Measurements from ENCODE around the gene DEPDC4.

DEPDC4 gene

GRCh38 chr12:100211698-100212097 lies 55.2 kb downstream of the DEPDC4 start:
- no peak for DNase-seq

GRCh38 chr12:100208834-100209233 lies 58.0 kb downstream of the DEPDC4 start:
- DNase-seq, result no peak

DNA sequence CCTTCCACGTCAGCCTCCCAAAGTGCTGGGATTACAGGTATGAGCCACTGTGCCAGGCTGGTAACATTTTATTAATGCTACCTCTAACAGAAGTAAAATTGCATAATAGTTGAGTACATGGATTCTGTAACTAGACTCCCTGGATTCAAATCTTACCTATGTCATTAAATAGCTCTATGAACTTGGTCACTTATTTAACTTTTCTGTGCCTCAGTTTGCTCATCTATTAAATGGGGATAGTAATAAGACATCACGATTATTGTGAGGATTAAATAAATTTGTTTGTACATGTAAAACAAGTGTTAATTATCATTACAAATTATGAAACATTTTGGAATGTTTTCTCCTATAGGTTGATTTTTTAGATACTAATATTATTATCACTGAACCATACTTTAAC lies 59.6 kb downstream of the DEPDC4 start:
- DNase-seq, result no peak

DNA sequence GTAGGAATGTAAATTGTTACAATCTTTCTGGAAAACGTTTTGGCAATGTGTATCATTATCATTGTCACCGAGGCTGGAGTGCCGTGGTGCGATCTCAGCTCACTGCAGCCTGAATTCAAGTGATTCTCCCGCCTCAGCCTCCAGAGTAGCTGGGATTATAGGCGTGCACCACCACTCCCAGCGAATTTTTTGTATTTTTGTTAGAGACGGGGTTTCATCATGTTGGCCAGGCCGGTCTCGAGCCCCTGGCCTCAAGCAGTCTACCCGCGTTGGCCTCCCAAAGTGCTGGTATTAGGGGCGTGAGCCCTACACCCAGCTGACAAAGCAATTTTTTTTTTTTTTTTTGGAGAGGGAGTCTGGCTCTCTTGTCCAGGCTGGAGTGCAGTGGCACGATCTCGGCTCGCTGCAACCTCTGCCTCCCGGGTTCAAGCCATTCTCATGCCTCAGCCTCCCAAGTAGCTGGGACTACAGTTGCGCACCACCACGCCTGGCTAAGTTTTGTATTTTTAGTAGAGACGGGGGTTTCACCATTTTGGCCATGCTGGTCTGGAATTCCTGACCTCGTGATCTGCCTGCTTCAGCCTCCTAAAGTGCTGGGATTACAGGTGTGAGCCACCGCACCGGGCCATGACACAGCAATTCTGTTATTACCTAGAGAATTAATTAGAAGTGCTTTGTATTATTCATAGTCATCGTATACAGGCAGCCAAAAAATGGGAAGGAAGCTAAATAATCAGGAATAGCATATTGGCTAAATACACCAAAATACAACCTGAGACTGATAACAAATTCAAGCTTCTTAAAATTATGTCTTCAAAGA lies 65.1 kb downstream of the DEPDC4 start:
- no peak for DNase-seq

- DNase-seq, result peak; percentile 97
Observed at GRCh38 chr12:100200463-100201181, 66.3 kb downstream of the DEPDC4 start, which contains the start of gene ACTR6. Gene ACTR6, plus strand, starts transcription at chr12:100200815. Its CDS starts 37 bp downstream, at chr12:100200852.

- DNase-seq, result peak; percentile 81
Observed at GRCh38 chr12:100199347-100200149, 67.3 kb downstream of the DEPDC4 start.

DNA sequence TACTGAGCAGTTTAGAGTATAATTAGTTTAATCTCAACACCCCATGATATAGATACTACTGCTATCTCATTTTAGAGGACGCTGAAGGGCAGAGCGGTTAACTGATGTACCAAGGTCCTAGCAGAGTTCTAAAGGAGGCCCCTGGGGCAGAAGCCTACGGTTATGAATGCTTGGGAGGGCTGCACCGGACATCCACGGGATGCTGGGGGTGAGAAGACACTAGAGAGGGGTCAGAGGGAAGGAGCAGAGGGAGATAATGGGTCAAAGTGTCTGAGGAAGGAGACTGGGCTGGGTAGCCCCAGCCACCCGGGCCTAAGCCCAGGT lies 67.9 kb downstream of the DEPDC4 start:
- no peak for DNase-seq

GRCh38 chr12:100197486-100197885 lies 69.4 kb downstream of the DEPDC4 start:
- no peak for DNase-seq

DNA sequence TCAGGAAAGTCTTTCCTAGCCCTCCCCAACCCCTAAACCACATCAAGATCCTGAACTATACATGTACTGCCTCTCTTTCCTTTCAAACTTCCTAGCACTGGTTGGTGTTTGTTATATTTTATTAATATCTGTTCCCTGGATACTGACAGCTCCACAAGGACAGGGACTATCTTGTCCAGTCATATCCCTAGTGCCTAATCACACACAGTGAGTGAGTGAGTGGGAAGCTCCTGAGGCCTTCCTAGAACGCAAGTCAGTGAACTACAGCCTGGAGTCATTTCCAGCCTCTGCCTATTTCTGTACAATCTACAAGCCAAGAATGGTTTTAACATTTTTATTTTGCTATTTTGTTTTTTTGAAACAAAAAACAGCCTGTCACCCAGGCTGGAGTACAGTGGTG lies 73.8 kb downstream of the DEPDC4 start:
- DNase-seq, result no peak

Data from CD4-positive, alpha-beta T cell treated with Interleukin-12 subunit alpha and Interleukin-12 subunit beta, for 1 hour (primary cell).